RWPE1 (cell line): Measurements from ENCODE around the gene IMPA2.
A peak's percentile ranks its signal among the peaks of the same experiment; 100 is the strongest.
"Not testable (repeated sequence)": the region's sequence is repeated elsewhere in the genome, so short reads cannot be mapped to it uniquely, and the experiment has no call there.

Experiments
- CTCF ChIA-PET: fragments of 350-600 bp; sonication (Branson Sonifier 250); formaldehyde crosslinking; extraction: SDS; loops from one replicate; lab custom pipeline; 2021; lab: Yijun Ruan, JAX
- POLR2A ChIA-PET: fragments of 400-600 bp; formaldehyde crosslinking; extraction: SDS; loops from one replicate; lab custom pipeline; 2020; ENCODE audit warnings: antibody characterized with exemption; ENCODE audit not compliant: low non-redundant PET; lab: Yijun Ruan, JAX
- DNase-seq: peaks from one replicate; pipeline ENCODE4 v3.0.0; 2012; ENCODE audit warnings: low spot score
- H3K27ac ChIP-seq: fragments of 450-650 bp; 2 replicates; pipeline ENCODE4 v1.5.1; 2017
- CTCF ChIP-seq: fragments of 450-650 bp; conservative IDR thresholded peaks from 2 replicates; pipeline ENCODE4 v1.5.1; 2017; ENCODE audit warnings: low read depth, mild to moderate bottlenecking

Gene IMPA2

GRCh38 chr18:11944786-11945185, 36.5 kb upstream of the IMPA2 start:
- no peak for TF ChIP-seq CTCF
- POLR2A ChIA-PET = no interaction called here
- CTCF ChIA-PET = no interaction called here
- H3K27ac ChIP-seq = no peak overlapping the region
- DNase-seq = no peak

- peak overlapping the region; percentile 91 for H3K27ac ChIP-seq
- ChIA-PET CTCF (interaction anchor here (0.8 to 1.1 kb wide), 2 partner anchors 8 to 9 kb away, joined by 3 to 4 read pairs; no protein-coding TSS in a partner anchor), POLR2A (interaction anchor here (0.6 kb wide), 1 partner anchor 53 kb away, joined by 3 read pairs; no protein-coding TSS in a partner anchor)
- not testable (repeated sequence) for DNase-seq
Observed at GRCh38 chr18:11945834-11946659, 35.3 kb upstream of the IMPA2 start.

- DNase-seq = no peak
- ChIA-PET CTCF (interaction anchor here (0.8 to 1.1 kb wide), 3 partner anchors 8 to 92 kb away, joined by 3 to 7 read pairs (median 4); no protein-coding TSS in a partner anchor), POLR2A (interaction anchor here (0.5 to 0.6 kb wide), 2 partner anchors 54 to 90 kb away, joined by 3 read pairs; no protein-coding TSS in a partner anchor)
- no peak for TF ChIP-seq CTCF
- peak overlapping the region; percentile 91 for H3K27ac ChIP-seq
Observed at GRCh38 chr18:11946756-11947155, 34.6 kb upstream of the IMPA2 start.

GRCh38 chr18:11947214-11948191, 33.8 kb upstream of the IMPA2 start:
- CTCF ChIA-PET = interaction anchor here (0.8 to 1.1 kb wide), 3 partner anchors 9 to 91 kb away, joined by 3 to 7 read pairs (median 4); no protein-coding TSS in a partner anchor
- peak; percentile 85 for DNase-seq
- TF ChIP-seq CTCF = no peak
- peak overlapping the region; percentile 91 for H3K27ac ChIP-seq
- POLR2A ChIA-PET = interaction anchor here (0.5 kb wide), 1 partner anchor 89 kb away, joined by 3 read pairs; no protein-coding TSS in a partner anchor

- peak overlapping the region; percentile 91 for H3K27ac ChIP-seq
- CTCF ChIA-PET = interaction anchor here (0.7 kb wide), 1 partner anchor 188 kb away, joined by 3 read pairs; no protein-coding TSS in a partner anchor
- POLR2A ChIA-PET = interaction anchor here (0.6 kb wide), 2 partner anchors 10 to 36 kb away, joined by 4 to 6 read pairs; no protein-coding TSS in a partner anchor
- DNase-seq = no peak
- TF ChIP-seq CTCF = no peak
Observed at GRCh38 chr18:11948852-11949523, 32.3 kb upstream of the IMPA2 start.

- H3K27ac ChIP-seq = peak overlapping the region; percentile 48
- no peak for DNase-seq
- POLR2A ChIA-PET = no interaction called here
- CTCF ChIA-PET = interaction anchor here (0.6 to 1.7 kb wide), 2 partner anchors 88 to 282 kb away, joined by 3 to 6 read pairs; no protein-coding TSS in a partner anchor
- no peak for TF ChIP-seq CTCF
Observed at GRCh38 chr18:11950824-11951223, 30.5 kb upstream of the IMPA2 start.
